ENCODE data around the gene IFI27.

GRCh38 chr14:94127330-94127729, 16.8 kb downstream of the IFI27 start:
- TF ChIP-seq, protein P1, sequence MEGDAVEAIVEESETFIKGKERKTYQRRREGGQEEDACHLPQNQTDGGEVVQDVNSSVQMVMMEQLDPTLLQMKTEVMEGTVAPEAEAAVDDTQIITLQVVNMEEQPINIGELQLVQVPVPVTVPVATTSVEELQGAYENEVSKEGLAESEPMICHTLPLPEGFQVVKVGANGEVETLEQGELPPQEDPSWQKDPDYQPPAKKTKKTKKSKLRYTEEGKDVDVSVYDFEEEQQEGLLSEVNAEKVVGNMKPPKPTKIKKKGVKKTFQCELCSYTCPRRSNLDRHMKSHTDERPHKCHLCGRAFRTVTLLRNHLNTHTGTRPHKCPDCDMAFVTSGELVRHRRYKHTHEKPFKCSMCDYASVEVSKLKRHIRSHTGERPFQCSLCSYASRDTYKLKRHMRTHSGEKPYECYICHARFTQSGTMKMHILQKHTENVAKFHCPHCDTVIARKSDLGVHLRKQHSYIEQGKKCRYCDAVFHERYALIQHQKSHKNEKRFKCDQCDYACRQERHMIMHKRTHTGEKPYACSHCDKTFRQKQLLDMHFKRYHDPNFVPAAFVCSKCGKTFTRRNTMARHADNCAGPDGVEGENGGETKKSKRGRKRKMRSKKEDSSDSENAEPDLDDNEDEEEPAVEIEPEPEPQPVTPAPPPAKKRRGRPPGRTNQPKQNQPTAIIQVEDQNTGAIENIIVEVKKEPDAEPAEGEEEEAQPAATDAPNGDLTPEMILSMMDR (conservative IDR thresholded peaks at IDR 0.05; ENCODE audit: low read depth, low read length), result no peak
- no peak for TF ChIP-seq POLR2A (IDR thresholded peaks at IDR 0.05; ENCODE audit: low read depth, low read length)
- TF ChIP-seq, protein P2, sequence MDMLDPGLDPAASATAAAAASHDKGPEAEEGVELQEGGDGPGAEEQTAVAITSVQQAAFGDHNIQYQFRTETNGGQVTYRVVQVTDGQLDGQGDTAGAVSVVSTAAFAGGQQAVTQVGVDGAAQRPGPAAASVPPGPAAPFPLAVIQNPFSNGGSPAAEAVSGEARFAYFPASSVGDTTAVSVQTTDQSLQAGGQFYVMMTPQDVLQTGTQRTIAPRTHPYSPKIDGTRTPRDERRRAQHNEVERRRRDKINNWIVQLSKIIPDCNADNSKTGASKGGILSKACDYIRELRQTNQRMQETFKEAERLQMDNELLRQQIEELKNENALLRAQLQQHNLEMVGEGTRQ (IDR thresholded peaks at IDR 0.05; ENCODE audit: low read depth, low read length), result no peak
- TF ChIP-seq CEBPB (IDR thresholded peaks at IDR 0.05; ENCODE audit: low read depth, low read length), result no peak
- TF ChIP-seq ELK1 (IDR thresholded peaks at IDR 0.05; ENCODE audit: borderline replicate concordance, low read depth, low read length), result no peak
- TF ChIP-seq RAD21 (IDR thresholded peaks at IDR 0.05; ENCODE audit: low read length), result no peak
- no peak for TF ChIP-seq RCOR1 (IDR thresholded peaks at IDR 0.05; ENCODE audit: insufficient replicate concordance, low read length)
- TF ChIP-seq MAFK (IDR thresholded peaks at IDR 0.05; ENCODE audit: low read depth, low read length), result no peak
- TF ChIP-seq FOS (IDR thresholded peaks at IDR 0.05; ENCODE audit: low read depth, low read length), result no peak
- TF ChIP-seq NFE2L2 (IDR thresholded peaks at IDR 0.05; ENCODE audit: low read depth, low read length), result no peak
- TF ChIP-seq MXI1 (IDR thresholded peaks at IDR 0.05; ENCODE audit: borderline replicate concordance, low read depth, low read length), result no peak
- TF ChIP-seq RFX5 (IDR thresholded peaks at IDR 0.05; ENCODE audit: low read depth, low read length), result no peak

Measured in IMR-90 (cell line).